Mesenchymal stem cell (in vitro differentiated cells and primary cell): ENCODE measurements around the gene PPP1R26.

ENCODE experiments used
- DNase-seq: peaks from one replicate; pipeline ENCODE4 v3.0.0-alpha.2; 2013
- H2AFZ ChIP-seq: one replicate; pipeline ENCODE4 v1.6.1; 2013; ENCODE audit warnings: low read depth, mild to moderate bottlenecking, control low read depth, inconsistent platforms, low read length, moderate library complexity
- H2AK5ac ChIP-seq: 2 replicates; pipeline ENCODE4 v1.6.1; 2013; ENCODE audit warnings: low read length, moderate library complexity, mild to moderate bottlenecking, inconsistent platforms; ENCODE audit not compliant: severe bottlenecking
- H2BK120ac ChIP-seq: one replicate; pipeline ENCODE4 v1.6.1; 2013; ENCODE audit warnings: low read depth, mild to moderate bottlenecking, inconsistent platforms, low read length, moderate library complexity
- H2BK12ac ChIP-seq, 2 experiments: one replicate each; pipeline ENCODE4 v1.6.1; 2013; ENCODE audit warnings: inconsistent platforms in 2 of 2, low read length in 2 of 2, mild to moderate bottlenecking in 2 of 2, moderate library complexity in 2 of 2, control low read depth in 1 of 2
- H2BK15ac ChIP-seq: one replicate; pipeline ENCODE4 v1.6.1; 2013; ENCODE audit warnings: mild to moderate bottlenecking, low read depth, inconsistent platforms; ENCODE audit not compliant: poor library complexity, severe bottlenecking
- H2BK5ac ChIP-seq: 2 replicates; pipeline ENCODE4 v1.6.1; 2013; ENCODE audit warnings: low read depth, mild to moderate bottlenecking, low read length, control low read depth, inconsistent platforms; ENCODE audit not compliant: poor library complexity, severe bottlenecking
- H3K14ac ChIP-seq, 2 experiments: one replicate each; pipeline ENCODE4 v1.6.1; 2013; ENCODE audit warnings: inconsistent platforms in 2 of 2, low read length in 2 of 2, control low read depth in 1 of 2, mild to moderate bottlenecking in 1 of 2, moderate library complexity in 1 of 2
- H3K18ac ChIP-seq, 2 experiments: one replicate each; pipeline ENCODE4 v1.6.1; 2013; ENCODE audit warnings: inconsistent platforms in 2 of 2, low read length in 2 of 2, control low read depth in 1 of 2, low read depth in 1 of 2, mild to moderate bottlenecking in 1 of 2
- H3K23ac ChIP-seq, 2 experiments: one replicate each; pipeline ENCODE4 v1.6.1; 2013; ENCODE audit warnings: inconsistent platforms in 2 of 2, low read length in 2 of 2, mild to moderate bottlenecking in 2 of 2, moderate library complexity in 2 of 2, control low read depth in 1 of 2
- H3K27ac ChIP-seq: 2 replicates; pipeline ENCODE4 v1.5.1; 2013; ENCODE audit warnings: mild to moderate bottlenecking, moderate library complexity, low read length, control low read depth, inconsistent platforms; ENCODE audit not compliant: poor library complexity, severe bottlenecking
- H3K27me3 ChIP-seq, 2 experiments: 2 replicates each; pipeline versions ENCODE4 v1.6.1 to v1.7.0; 2013; ENCODE audit warnings: low read length in 2 of 2, mild to moderate bottlenecking in 2 of 2, moderate library complexity in 2 of 2, control low read depth in 1 of 2, inconsistent platforms in 1 of 2; ENCODE audit not compliant: control insufficient read depth in 1 of 2, insufficient read depth in 1 of 2
- H3K36me3 ChIP-seq, 2 experiments: 2 replicates each; pipeline versions ENCODE4 v1.6.1 to v1.7.0; 2013; ENCODE audit warnings: low read length in 2 of 2, control low read depth in 1 of 2, inconsistent platforms in 1 of 2, low read depth in 1 of 2, mild to moderate bottlenecking in 1 of 2; ENCODE audit not compliant: insufficient read depth in 2 of 2, control insufficient read depth in 1 of 2
- H3K4ac ChIP-seq, 2 experiments: one replicate each; pipeline ENCODE4 v1.6.1; 2013; ENCODE audit warnings: inconsistent platforms in 2 of 2, low read length in 2 of 2, mild to moderate bottlenecking in 2 of 2, moderate library complexity in 2 of 2, control low read depth in 1 of 2, low read depth in 1 of 2
- H3K4me1 ChIP-seq: 2 replicates; pipeline ENCODE4 v1.6.1; 2013; ENCODE audit warnings: low read depth, low read length, control low read depth; ENCODE audit not compliant: control insufficient read depth, insufficient read depth
- H3K4me2 ChIP-seq: 2 replicates; pipeline ENCODE4 v1.6.1; 2013; ENCODE audit warnings: low read length, mild to moderate bottlenecking, inconsistent platforms; ENCODE audit not compliant: poor library complexity, severe bottlenecking
- H3K4me3 ChIP-seq, 2 experiments: 2 replicates each; pipeline versions ENCODE4 v1.5.1 to v1.7.0; 2013; ENCODE audit warnings: low read length in 2 of 2, mild to moderate bottlenecking in 2 of 2, control low read depth in 1 of 2, low read depth in 1 of 2; ENCODE audit not compliant: insufficient read depth in 1 of 2
- H3K79me1 ChIP-seq: replicated peaks from 2 replicates; pipeline ENCODE4 v1.6.1; 2013; ENCODE audit warnings: mild to moderate bottlenecking, control low read depth, low read length, inconsistent platforms; ENCODE audit not compliant: poor library complexity, severe bottlenecking
- H3K9ac ChIP-seq: 2 replicates; pipeline ENCODE4 v1.7.0; 2013; ENCODE audit warnings: mild to moderate bottlenecking, low read length, moderate library complexity
- H3K9me3 ChIP-seq: 2 replicates; pipeline ENCODE4 v1.7.0; 2013; ENCODE audit warnings: mild to moderate bottlenecking, low read length; ENCODE audit not compliant: control insufficient read depth
- H4K8ac ChIP-seq: one replicate; pipeline ENCODE4 v1.6.1; 2013; ENCODE audit warnings: inconsistent platforms, mild to moderate bottlenecking, low read length, moderate library complexity
- H4K91ac ChIP-seq: one replicate; pipeline ENCODE4 v1.6.1; 2013; ENCODE audit warnings: mild to moderate bottlenecking, low read length, inconsistent platforms
- WGBS: methylation state at CpG from one replicate; pipeline ENCODE4 v1.1.7; 2013; ENCODE audit warnings: mixed read lengths; 5-methylcytosine and 5-hydroxymethylcytosine counted together

PPP1R26 gene

GRCh38 chr9:135482015-135482754, 2.6 kb downstream of the PPP1R26 start:
- no peak overlapping the region for H3K18ac ChIP-seq
- H2AFZ ChIP-seq: no peak overlapping the region
- H3K14ac ChIP-seq: no peak overlapping the region
- H3K36me3 ChIP-seq: peaks cover 33 to 40% of the 10 kb centered on the region in 2 experiments
- DNase-seq: no peak
- no peak overlapping the region for H3K27ac ChIP-seq
- no peak overlapping the region for H3K4me3 ChIP-seq
- no peak overlapping the region for H2BK15ac ChIP-seq
- 78% methylated on average over 5 of the region's 8 CpGs for WGBS
- no peak overlapping the region for H3K4ac ChIP-seq
- peaks cover 13% of the 10 kb centered on the region for H3K4me1 ChIP-seq
- H2AK5ac ChIP-seq: no peak overlapping the region
- no peak overlapping the region for H3K9ac ChIP-seq
- no peaks in the 10 kb centered on the region for H3K9me3 ChIP-seq
- no peak overlapping the region for H2BK12ac ChIP-seq
- H4K8ac ChIP-seq: no peak overlapping the region
- no peak overlapping the region for H3K23ac ChIP-seq
- H3K79me1 ChIP-seq: peaks cover 35% of the 10 kb centered on the region
- H2BK5ac ChIP-seq: no peak overlapping the region
- no peaks in the 10 kb centered on the region for H3K27me3 ChIP-seq
- no peak overlapping the region for H4K91ac ChIP-seq
- H3K4me2 ChIP-seq: no peak overlapping the region
- no peak overlapping the region for H2BK120ac ChIP-seq

GRCh38 chr9:135484460-135485277, 5.1 kb downstream of the PPP1R26 start:
- H3K9ac ChIP-seq: no peak overlapping the region
- H3K27ac ChIP-seq: no peak overlapping the region
- H3K4me3 ChIP-seq: no peak overlapping the region
- H4K91ac ChIP-seq: no peak overlapping the region
- H2BK15ac ChIP-seq: no peak overlapping the region
- peaks cover 9% of the 10 kb centered on the region for H3K4me1 ChIP-seq
- H2BK12ac ChIP-seq: no peak overlapping the region
- H3K23ac ChIP-seq: no peak overlapping the region
- no peak overlapping the region for H3K14ac ChIP-seq
- H3K18ac ChIP-seq: no peak overlapping the region
- peaks cover 45 to 60% of the 10 kb centered on the region in 2 experiments for H3K36me3 ChIP-seq
- no peak for DNase-seq
- H3K4ac ChIP-seq: no peak overlapping the region
- no peak overlapping the region for H2BK5ac ChIP-seq
- H4K8ac ChIP-seq: no peak overlapping the region
- WGBS: 97% methylated on average over 47 of the region's 47 CpGs
- no peaks in the 10 kb centered on the region for H3K27me3 ChIP-seq
- H2AFZ ChIP-seq: no peak overlapping the region
- no peaks in the 10 kb centered on the region for H3K9me3 ChIP-seq
- no peak overlapping the region for H2BK120ac ChIP-seq
- no peak overlapping the region for H3K4me2 ChIP-seq
- H3K79me1 ChIP-seq: peaks cover 39% of the 10 kb centered on the region
- no peak overlapping the region for H2AK5ac ChIP-seq

GRCh38 chr9:135485385-135485784, 5.8 kb downstream of the PPP1R26 start:
- Histone ChIP-seq H3K27me3 (no peaks in the 10 kb centered on the region), H3K4ac (no peak overlapping the region), H3K4me1 (peaks cover 11% of the 10 kb centered on the region), H2AFZ (no peak overlapping the region), H2BK5ac (no peak overlapping the region), H3K36me3 (peaks cover 45 to 62% of the 10 kb centered on the region in 2 experiments), H3K23ac (no peak overlapping the region), H4K8ac (no peak overlapping the region), H2BK120ac (no peak overlapping the region), H2BK12ac (no peak overlapping the region), H3K9me3 (no peaks in the 10 kb centered on the region), H3K79me1 (peaks cover 37% of the 10 kb centered on the region), H3K18ac (no peak overlapping the region), H3K9ac (no peak overlapping the region), H3K14ac (no peak overlapping the region), H2BK15ac (no peak overlapping the region), H2AK5ac (no peak overlapping the region), H4K91ac (no peak overlapping the region), H3K27ac (no peak overlapping the region), H3K4me3 (no peak overlapping the region), H3K4me2 (no peak overlapping the region)
- no peak for DNase-seq
- 94% methylated on average over 25 of the region's 25 CpGs for WGBS

- Histone ChIP-seq H3K27me3 (no peaks in the 10 kb centered on the region), H2BK15ac (no peak overlapping the region), H3K18ac (no peak overlapping the region), H2BK12ac (no peak overlapping the region), H3K36me3 (peaks cover 45 to 65% of the 10 kb centered on the region in 2 experiments), H3K4me3 (no peak overlapping the region), H3K9me3 (no peaks in the 10 kb centered on the region), H4K8ac (no peak overlapping the region), H3K79me1 (peaks cover 34% of the 10 kb centered on the region), H3K23ac (no peak overlapping the region), H3K4me1 (peaks cover 9% of the 10 kb centered on the region), H2AFZ (no peak overlapping the region), H2BK5ac (no peak overlapping the region), H3K4ac (no peak overlapping the region), H2AK5ac (no peak overlapping the region), H4K91ac (no peak overlapping the region), H2BK120ac (no peak overlapping the region), H3K4me2 (no peak overlapping the region), H3K27ac (no peak overlapping the region), H3K9ac (no peak overlapping the region), H3K14ac (no peak overlapping the region)
- no peak for DNase-seq
- WGBS: 96% methylated on average over 21 of the region's 21 CpGs
Measured at GRCh38 chr9:135485832-135486231, 6.2 kb downstream of the PPP1R26 start.
